ENCODE results near the gene IL31RA.

DNA sequence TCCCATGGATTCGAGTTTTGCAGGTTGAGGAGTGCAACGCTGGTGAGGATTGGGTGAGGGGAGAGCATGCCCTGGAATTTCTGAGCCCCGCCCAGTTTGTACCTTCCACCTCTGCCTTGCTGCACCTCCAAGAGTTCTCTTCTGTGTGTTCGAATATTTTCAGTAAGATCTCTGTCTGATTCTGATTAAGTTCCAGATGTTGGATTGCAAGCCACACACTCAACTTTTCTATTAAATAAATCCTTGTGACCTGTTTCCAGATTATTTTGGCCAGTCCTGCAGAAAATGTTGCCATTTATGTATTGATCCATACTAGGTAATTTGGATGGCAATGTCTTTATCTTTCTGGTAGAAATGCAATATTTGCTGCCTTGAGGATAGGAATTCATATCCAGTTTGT lies 54.1 kb downstream of the IL31RA start:
- no peak for TF ChIP-seq POLR2A (IDR thresholded peaks at IDR 0.05)
- TF ChIP-seq, protein P1, sequence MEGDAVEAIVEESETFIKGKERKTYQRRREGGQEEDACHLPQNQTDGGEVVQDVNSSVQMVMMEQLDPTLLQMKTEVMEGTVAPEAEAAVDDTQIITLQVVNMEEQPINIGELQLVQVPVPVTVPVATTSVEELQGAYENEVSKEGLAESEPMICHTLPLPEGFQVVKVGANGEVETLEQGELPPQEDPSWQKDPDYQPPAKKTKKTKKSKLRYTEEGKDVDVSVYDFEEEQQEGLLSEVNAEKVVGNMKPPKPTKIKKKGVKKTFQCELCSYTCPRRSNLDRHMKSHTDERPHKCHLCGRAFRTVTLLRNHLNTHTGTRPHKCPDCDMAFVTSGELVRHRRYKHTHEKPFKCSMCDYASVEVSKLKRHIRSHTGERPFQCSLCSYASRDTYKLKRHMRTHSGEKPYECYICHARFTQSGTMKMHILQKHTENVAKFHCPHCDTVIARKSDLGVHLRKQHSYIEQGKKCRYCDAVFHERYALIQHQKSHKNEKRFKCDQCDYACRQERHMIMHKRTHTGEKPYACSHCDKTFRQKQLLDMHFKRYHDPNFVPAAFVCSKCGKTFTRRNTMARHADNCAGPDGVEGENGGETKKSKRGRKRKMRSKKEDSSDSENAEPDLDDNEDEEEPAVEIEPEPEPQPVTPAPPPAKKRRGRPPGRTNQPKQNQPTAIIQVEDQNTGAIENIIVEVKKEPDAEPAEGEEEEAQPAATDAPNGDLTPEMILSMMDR (IDR thresholded peaks at IDR 0.05): no peak
